Lower leg skin (tissue), 4 donors: ENCODE data around the gene HDGFL1. TPM values are rescaled to one million over a fixed set of nuclear protein-coding genes. Genes with fewer than 3 reads are reported as not detected.

ENCODE experiments used
- DNase-seq, 2 donors: peaks; one replicate each; pipeline ENCODE4 v3.0.0-alpha.2; 2019; ENCODE audit warnings: low spot score in 2 of 2
- H3K4me3 ChIP-seq: fragments of 200-600 bp; sonication (generic); 2 replicates; pipeline ENCODE4 v1.5.1; 2017; ENCODE audit warnings: mild to moderate bottlenecking, low read depth; ENCODE audit not compliant: poor library complexity, severe bottlenecking
- POLR2A ChIP-seq, 2 donors: fragments of 450-650 bp; IDR thresholded peaks; one replicate each; pipeline ENCODE4 v1.6.1; 2016 to 2017; ENCODE audit warnings: antibody characterized with exemption in 2 of 2, mild to moderate bottlenecking in 1 of 2, moderate library complexity in 1 of 2
- WGBS, 2 donors: methylation state at CpG; one replicate each; pipeline ENCODE4 v1.1.5; 2018; 5-methylcytosine and 5-hydroxymethylcytosine counted together
- intact Hi-C: fragments of 100-400 bp; cut with DNase I; formaldehyde crosslinking; loops from one replicate; pipeline ENCODE4 v1.15.0; 2023; ENCODE audit warnings: low total_unique reads
- total RNA-seq, 4 donors: library from RNA; depleted of rRNA; stranded (reverse); fragments of >200 nt; gene quantifications; one replicate each; pipeline ENCODE4 v1.1.0, GENCODE V29; 2016
- TF ChIP-seq, protein P1 (sequence below), 3 donors: fragments of 450-650 bp; IDR thresholded peaks; one replicate each; pipeline ENCODE4 v1.5.1; 2016; ENCODE audit warnings: antibody characterized with exemption in 3 of 3, mild to moderate bottlenecking in 3 of 3, moderate library complexity in 2 of 3

HDGFL1 gene
- total RNA-seq, 4 donors from 2014 or later, result not detected

DNA sequence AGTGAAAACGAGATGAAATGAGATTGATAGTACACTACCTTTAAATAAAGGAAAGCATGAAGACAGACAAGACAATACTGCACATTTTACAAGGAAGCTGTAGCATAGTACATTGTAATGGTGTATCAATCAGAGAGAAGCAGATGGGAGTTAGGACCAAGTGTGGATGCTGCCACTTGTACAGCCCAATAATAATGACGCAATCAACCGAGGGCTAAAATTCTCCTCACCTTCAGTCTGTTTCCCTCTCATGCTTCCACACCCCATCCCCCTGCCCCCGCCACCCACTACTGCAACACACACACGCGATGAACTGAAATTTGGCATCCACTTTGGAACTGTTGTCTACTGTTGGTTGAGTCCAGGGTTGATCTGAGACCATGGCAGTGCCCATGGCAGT, 12.4 kb upstream of the HDGFL1 start:
- WGBS, 2 donors, result 86 to 89% methylated on average over 6 of the region's 6 CpGs
- H3K4me3 ChIP-seq, result no peak overlapping the region
- DNase-seq, result no peak
- TF ChIP-seq, protein P1, sequence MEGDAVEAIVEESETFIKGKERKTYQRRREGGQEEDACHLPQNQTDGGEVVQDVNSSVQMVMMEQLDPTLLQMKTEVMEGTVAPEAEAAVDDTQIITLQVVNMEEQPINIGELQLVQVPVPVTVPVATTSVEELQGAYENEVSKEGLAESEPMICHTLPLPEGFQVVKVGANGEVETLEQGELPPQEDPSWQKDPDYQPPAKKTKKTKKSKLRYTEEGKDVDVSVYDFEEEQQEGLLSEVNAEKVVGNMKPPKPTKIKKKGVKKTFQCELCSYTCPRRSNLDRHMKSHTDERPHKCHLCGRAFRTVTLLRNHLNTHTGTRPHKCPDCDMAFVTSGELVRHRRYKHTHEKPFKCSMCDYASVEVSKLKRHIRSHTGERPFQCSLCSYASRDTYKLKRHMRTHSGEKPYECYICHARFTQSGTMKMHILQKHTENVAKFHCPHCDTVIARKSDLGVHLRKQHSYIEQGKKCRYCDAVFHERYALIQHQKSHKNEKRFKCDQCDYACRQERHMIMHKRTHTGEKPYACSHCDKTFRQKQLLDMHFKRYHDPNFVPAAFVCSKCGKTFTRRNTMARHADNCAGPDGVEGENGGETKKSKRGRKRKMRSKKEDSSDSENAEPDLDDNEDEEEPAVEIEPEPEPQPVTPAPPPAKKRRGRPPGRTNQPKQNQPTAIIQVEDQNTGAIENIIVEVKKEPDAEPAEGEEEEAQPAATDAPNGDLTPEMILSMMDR (IDR thresholded peaks at IDR 0.05), result no peak
- TF ChIP-seq POLR2A (IDR thresholded peaks at IDR 0.05), result no peak
- intact Hi-C loops, result no loop called here

DNA sequence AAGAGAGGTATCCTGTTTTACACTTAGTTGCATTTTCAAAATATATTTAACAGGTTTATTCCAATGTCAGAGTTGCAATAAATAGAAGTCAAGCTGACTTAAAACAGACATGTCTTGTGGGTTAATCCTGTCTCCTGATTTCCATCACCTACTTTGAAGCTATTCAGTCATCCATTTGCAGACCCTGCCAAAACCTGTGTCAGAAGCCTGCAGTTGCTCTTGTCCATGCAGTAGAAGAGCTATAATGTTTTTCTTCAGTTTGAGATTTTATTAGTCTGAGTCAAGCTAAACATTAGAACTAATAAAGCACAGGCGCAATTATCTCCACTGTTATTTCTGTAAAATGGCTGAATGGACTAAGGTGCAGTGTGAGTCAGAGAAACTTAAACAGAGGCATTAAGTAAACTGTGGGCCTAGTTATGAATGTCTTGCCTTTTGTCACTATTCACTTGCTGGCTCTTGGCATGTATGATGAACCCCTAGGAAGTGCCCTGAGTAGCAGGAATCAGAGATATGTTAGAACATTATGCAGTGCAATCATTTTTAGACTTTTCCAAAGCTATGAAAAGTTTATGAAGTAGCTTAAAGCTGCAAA, 11.0 kb upstream of the HDGFL1 start:
- H3K4me3 ChIP-seq, result no peak overlapping the region
- intact Hi-C loops, result no loop called here
- 87 to 93% methylated on average over 1 of the region's 1 CpG for WGBS, 2 donors
- TF ChIP-seq, protein P1 (IDR thresholded peaks at IDR 0.05), result no peak
- no peak for TF ChIP-seq POLR2A (IDR thresholded peaks at IDR 0.05)
- DNase-seq, result no peak

DNA sequence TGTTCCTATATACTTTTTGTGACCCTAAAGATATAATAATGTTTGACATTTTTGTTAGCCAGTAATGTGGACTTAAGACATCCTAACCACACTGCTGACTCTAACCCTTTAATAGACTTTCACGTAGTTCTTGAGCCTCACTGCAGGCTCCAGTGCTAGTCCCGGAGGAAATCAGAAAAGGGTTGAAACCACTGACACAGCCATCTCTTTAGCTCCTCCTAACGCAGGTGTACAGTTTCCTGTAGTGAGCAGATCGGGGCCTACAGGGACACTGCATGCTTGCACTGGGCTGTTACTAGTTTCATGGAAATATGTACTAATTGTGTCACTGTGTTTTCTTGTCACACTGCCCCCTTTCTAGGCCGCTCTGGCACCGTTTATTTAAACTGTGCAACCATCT, 512 bp upstream of the HDGFL1 start:
- H3K4me3 ChIP-seq, result no peak overlapping the region
- DNase-seq, result no peak
- TF ChIP-seq, protein P1 (IDR thresholded peaks at IDR 0.05), result no peak
- no peak for TF ChIP-seq POLR2A (IDR thresholded peaks at IDR 0.05)
- WGBS, 2 donors, result 95 to 98% methylated on average over 6 of the region's 6 CpGs
- intact Hi-C loops, result no loop called here

DNA sequence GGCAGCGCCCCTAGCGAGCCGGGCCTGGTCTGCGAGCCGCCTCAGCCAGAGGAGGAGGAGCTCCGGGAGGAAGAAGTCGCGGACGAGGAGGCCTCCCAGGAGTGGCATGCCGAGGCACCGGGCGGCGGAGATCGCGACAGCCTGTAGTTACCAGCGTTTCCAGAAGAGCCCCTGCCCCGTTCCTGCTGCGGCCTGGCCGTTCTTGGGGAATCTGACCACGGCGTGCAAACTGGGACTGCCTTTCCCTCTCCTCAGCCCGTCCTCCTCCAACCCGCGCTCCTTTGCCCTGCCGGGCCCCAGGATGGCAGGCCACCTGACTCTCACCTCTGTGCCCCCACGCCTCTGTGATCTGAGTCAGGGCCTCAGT, 802 bp downstream of the HDGFL1 start:
- TF ChIP-seq POLR2A (IDR thresholded peaks at IDR 0.05), result no peak
- TF ChIP-seq, protein P1 (IDR thresholded peaks at IDR 0.05), result no peak
- intact Hi-C loops, result no loop called here
- no peak overlapping the region for H3K4me3 ChIP-seq
- WGBS, 2 donors, result 96 to 99% methylated on average over 23 to 26 of the region's 26 CpGs
- DNase-seq, result no peak

DNA sequence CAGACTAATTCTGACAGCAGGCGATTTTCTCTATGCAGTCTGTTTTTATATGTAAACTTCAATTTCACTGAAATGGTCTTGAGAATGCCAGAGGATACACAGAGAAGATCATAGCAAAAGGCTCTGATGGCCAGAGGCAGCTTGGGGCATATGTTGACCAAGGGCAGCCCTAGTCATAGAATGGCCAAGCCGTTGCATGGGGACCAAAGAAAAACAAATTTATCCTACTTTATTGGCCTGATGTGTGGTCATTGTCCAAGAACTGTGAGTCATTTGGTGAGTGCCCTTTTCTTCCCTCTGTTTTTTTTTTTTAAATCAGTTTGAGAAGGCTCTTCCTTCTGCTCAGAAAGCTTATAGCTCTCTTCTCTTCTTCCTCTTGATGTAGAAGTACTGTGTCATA, 5.8 kb downstream of the HDGFL1 start:
- WGBS, 2 donors, result 76 to 77% methylated on average over 2 of the region's 2 CpGs
- intact Hi-C loops, result no loop called here

More for the DNA sequence above, 5.8 kb downstream of the HDGFL1 start:
- no peak for DNase-seq
- no peak overlapping the region for H3K4me3 ChIP-seq
- TF ChIP-seq POLR2A (IDR thresholded peaks at IDR 0.05), result no peak
- TF ChIP-seq, protein P1 (IDR thresholded peaks at IDR 0.05), result no peak
